ENCODE data around the gene ABCB9.
"Not testable (repeated sequence)": the region's sequence is repeated elsewhere in the genome, so short reads cannot be mapped to it uniquely, and the experiment has no call there.

The ABCB9 gene

DNA sequence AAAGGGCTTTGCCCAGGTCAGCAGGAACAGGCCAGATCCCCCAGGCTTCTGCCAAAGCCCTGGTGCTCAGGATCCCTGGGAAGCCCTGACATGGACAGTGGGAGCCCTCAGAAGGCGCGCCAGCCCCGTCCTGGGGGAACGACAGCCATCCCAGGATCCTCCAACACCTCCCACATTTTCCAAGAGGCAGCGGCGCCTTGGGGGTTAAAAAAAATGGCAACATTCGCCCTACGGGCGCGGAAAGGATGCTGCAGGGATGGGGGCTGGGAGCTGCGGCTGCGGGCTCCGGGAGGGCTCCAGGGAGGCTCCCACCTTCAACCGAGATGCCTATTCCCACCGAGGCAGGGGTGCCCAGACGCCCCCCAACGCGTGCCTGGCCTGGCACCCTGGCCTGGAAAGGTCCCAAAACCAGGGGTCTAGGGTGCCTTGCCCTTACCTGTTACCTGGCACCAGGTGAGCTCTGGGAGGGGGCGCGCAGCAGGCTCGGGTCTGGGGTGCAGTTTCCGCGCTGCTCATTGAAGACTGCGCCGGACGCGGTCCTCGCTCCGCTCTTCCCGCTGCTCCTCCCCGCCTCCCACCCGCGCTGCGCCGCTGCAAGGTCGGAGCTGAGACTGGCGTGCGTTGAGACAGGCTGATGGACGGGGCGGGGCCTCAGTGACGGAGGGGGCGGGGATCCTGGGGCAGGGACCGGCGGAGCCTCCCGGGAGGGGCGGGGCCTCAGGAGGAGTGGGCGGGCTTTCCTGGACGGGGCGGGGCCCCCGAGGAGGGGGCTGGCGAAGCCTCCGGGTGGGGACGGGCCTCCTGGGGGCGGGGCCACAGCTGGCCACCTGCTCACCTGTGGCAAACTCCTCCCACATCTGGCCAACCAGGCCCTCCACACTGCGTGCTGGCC lies at the start of gene ABCB9:
Gene ABCB9, minus strand, starts transcription at position 613 of the 892 bp plus-strand sequence. CDS start 6,228 bp downstream, outside the sequence.
- FAIRE-seq (no peak), DNase-seq (ENCODE audit: low spot score) (peak; percentile 89)

DNA sequence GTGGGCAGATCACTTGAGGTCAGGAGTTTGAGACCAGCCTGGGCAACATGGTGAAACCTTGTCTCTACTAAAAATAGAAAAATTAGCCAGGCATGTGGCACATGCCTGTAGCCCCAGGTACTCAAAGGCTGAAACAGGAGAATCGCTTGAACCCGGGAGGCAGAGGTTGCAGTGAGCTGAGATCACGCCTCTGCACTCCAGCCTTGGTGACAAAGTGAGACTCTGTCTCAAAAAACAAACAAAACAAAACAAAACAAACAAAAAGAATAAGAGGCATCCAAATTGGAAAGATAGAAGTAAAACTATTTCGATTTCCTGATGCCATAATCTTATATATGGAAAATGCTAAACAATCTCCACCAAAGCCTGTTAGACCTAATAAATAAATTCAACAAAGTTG lies 48.2 kb upstream of the ABCB9 start:
- not testable (repeated sequence) for FAIRE-seq

DNA sequence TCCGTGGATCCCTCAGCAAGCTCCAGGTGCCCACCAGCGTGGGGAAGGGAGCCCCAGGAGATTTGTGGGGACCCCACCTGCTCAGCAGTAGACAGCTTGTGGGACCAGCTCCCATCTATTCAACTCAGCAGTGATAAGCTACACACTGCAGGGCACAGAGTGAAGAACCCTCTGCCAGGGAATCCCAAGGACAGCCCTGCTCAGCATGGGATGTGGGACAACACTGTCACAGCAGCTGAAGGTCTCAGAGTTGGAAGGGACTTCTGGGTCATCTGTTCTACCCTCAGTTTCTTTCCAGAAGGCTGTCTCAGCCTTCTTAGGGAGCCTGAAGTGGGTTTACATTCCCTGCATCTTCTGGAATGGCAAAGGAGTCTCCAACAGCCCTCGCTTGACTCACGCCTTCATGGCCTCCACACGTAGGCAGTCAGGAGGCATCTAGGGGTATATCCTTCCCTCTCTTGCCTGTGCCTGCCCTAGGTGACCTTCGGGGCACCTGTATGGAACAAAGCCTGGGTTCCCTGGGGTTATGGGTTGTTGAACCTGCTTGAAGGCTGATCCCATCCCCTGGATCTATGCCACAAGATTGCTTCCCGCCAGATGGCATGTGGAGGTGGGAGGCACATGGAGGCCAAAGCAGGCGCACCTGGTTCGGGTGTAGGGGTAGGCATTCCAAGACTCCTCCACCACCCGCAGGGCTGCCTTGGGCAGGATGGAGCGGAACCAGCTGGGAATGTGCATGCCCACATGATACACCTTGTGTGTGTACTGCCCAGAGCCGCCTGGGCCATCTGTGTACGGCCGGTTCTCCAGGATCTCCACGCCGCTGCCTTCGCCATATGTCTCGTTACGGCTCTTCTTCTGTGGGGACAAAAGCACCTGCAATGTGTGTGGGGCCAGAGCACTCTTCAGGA lies 47.2 kb upstream of the ABCB9 start:
- FAIRE-seq = no peak
- no peak for DNase-seq (ENCODE audit: low spot score)

More for the DNA sequence above, 48.2 kb upstream of the ABCB9 start:
- not testable (repeated sequence) for DNase-seq (ENCODE audit: low spot score)

DNA sequence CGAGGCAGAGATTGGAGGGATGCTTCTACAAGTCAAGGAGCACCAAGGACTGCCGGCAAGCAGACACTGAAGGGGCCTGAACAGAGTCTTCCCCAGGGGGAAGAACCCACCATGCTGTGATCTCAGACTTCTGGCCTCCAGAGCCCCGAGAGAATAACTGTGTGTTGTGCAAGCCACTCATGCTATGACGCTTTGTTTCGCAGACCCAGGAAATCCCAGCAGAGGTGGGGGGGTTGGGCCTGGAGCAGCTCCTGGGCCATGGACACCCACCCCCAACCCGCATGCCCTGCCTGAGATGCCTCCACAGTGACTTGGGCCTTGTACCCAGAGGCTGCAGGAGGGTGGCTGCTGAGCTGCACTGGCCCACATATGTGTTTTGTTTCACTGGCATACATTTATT lies 45.4 kb upstream of the ABCB9 start:
- FAIRE-seq (no peak), DNase-seq (ENCODE audit: low spot score) (no peak)

DNA sequence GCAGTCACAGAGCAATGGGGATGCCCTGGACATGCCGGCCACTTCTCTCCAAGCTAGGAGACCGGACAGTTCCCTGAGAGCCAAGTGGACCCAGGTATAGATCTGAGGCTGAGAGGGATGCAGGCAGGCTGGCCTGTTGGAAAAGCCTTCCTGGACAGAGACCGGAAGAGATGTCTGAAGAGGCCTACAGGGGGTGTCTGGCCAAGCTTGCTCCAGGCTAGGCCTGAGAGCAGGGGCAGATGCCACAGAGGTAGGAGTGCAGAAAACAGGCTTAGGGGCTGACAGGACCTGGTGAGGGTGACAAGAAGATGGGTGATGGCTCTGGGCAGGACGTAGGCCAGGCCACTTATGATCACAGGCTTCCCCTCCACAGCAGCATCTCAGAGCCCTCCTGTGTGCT lies 44.4 kb upstream of the ABCB9 start:
- DNase-seq (ENCODE audit: low spot score) (no peak), FAIRE-seq (no peak)

DNA sequence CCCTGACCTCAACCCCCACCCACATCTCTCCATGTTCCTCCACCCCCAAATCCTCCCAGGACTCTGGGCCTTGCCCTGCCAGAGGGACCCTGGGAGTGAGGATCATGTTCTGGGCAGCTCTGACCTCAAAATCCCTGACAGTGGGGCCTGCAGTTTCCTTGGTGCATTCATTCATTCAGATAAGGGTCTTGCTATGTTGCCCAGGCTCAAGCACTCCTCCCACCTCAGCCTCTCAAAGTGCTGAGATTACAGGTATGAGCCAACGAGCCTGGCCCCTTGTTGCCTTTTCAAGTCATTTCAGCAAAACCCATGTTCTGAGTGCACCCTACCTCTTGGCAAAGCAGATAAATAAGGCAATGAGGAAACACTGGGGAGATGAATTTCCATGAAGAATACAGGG lies 43.8 kb upstream of the ABCB9 start:
- DNase-seq (ENCODE audit: low spot score) = no peak
- FAIRE-seq = no peak

DNA sequence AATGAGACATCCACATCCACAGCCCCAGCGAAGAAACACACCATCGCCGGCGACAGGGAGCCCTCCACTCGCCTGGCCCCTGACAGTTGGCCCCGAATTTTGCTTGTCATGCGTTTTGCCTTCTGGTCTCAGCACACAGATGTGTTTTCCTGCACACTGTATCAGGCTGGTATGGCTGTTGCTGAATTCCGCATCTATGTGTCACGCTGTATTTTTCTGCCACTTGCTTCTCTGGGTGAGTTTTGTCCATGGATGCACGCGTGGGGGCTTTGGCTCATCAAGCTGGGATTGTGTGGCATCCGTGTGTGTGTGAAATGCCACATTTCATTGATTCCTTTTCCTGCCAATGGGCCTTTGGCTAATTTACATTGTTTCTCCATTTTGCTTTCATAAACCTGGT lies 40.7 kb upstream of the ABCB9 start:
- no peak for DNase-seq (ENCODE audit: low spot score)
- FAIRE-seq = no peak

DNA sequence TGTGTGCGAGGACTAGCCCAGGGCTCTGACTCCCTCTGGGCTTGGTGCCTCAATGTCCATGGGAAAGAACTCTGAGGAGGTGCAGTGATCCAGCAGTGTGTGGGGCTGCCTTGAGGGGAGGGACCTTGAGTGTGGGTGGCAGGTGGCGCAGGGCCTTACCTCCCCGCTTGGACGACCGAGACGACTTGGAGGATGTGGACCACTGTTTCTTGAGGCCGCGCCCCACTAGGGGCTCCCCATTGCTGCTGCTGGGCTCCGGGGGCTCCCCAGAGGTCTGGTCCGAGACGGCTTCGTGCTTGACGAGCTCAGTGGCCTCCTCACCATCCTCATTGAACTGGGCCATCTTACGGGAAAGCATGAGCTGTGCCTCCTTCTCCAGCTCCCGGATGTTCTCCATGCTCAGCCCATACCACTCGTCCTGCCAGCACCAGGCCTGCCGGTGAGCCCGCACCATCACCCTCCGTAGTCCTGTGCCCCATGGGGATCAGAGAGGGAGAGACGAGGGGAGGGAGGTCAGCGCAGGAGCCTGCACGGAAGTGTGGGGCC lies 38.9 kb upstream of the ABCB9 start:
- FAIRE-seq (no peak), DNase-seq (ENCODE audit: low spot score) (no peak)

DNA sequence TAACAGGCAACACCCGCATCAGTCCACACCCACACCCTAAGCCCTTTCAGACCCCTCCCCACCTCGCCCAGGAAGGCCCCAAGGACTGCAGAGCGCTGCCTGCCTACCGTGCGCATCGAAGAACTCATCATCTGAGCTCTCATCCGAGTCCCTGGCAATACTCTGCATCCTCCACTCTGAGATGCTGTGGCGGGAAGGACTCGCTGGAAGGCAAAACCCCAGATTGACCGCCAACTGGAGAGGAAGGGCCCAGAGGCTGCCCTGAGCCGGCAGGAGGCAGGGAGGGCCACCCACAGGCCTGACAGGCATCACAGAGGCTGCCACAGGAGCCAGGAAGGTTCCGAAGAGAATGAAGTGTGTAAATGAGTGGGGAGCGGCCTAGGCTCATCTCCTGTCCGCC lies 38.0 kb upstream of the ABCB9 start:
- FAIRE-seq = peak; percentile 50

DNA sequence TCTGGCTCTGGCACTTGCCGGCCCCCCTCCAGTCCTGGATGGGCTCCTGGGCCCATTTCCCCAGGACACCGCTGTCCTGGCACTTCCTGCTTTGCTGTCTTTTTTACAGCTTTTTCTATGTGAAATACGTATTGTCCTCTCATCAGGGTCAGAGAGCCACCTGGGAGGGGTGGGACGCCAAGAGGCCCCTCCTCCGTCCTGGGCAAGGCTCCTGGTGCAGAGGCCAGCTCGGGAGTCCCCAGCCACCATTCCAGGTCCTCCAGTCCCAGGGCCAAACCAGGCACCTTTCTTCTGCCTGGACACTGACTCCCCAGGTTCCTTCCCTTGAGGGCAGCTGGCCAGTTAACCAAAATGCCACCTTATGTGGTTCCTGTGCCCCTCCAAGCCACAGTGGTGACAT lies 37.0 kb upstream of the ABCB9 start:
- no peak for DNase-seq (ENCODE audit: low spot score)
- FAIRE-seq = no peak

More for the DNA sequence above, 38.0 kb upstream of the ABCB9 start:
- no peak for DNase-seq (ENCODE audit: low spot score)

DNA sequence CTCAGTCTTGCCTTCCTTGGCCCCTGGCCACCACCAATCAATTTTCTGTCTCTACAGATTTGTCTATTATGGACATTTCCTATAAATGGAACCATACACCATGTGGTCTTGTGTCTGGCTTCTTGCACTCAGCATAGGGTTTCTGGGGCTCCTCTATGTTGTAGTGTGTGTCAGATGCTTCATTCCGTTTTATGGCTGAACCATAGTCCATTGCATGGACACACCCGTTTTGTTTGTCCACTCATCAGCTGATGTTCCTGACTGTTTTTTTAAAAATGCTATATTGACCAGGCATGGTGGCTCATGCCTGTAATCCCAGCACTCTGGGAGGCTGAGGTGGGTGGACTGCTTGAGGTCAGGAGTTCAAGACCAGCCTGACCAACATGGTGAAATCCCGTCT lies 35.2 kb upstream of the ABCB9 start:
- DNase-seq (ENCODE audit: low spot score) (no peak), FAIRE-seq (no peak)

DNA sequence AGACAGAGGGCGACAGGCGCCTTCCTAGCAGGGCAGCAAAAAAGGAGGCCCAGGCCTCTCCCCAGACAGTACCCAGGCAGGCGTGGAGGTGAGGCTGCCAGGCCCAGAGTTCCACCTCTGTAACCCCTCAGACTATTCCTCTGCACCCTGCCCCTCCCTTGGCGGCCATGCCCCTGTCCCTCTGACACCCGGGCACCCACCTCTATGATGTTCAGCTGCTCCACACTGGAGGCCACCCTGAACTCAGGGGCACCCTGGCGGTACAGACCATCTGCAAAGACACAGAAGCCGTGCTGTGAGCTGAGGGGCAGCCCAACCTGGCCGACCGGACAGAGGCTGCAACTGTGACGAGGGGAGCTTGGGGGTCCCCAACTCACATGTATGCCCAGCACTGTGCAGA lies 34.3 kb upstream of the ABCB9 start:
- FAIRE-seq = no peak

DNA sequence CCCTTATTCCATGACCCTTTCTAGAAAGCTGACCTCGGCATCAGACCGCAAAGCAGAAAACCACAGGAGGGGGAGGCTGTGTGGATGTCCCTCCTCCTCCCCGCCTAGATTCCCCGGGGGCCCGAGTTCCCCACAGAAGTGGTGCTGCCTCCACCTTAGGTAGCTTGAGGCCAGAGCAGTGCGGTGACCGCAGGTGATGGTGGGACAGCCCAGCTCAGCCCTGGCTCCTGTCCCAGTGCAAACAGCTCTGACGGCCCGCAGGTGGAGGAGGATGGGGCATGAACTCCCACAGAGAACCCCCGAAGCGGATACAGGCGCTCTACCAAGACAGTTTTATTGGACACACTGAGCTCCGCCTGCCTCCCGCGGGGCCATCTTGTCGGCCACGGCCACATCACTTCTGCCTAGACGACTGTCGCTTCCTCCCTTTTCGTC lies 33.7 kb upstream of the ABCB9 start:
- FAIRE-seq = no peak
- no peak for DNase-seq (ENCODE audit: low spot score)

More for the DNA sequence above, 34.3 kb upstream of the ABCB9 start:
- DNase-seq (ENCODE audit: low spot score) = no peak

DNA sequence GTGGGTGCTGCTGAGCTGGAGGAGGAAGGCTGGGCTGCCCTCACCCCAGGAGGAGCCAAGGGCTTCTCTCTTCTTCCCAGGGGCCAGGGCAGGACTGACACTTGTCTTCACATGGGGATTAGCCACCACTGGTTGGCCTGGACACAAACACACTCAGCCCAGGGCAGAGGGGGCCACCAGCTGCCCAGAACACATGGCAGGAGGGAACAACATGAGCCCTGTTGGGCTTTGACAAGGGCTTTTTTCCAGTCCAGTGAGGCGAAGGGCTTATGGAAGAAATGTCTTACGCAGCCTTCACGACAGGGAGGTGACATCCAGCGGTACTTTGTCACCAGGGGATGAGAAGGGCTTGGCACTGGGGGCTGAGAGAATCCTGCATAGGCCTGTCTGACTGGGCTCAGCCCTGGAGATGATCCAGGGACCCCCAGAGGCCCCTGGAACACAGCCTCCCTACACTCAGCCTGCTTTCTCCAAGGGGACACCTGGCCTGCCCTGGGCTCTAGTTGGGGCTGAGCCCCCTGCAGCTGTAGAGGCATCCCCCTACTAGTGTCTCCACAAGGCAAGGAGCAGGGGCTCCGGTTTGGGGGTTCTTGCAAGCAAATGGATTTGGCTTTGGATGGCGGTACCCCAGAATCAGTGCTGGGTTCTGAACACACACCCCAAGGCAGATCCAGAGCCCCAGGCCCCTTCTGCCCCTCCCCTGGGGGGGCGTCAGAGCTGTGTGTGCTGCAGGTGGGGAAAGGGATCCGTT lies 33.1 kb upstream of the ABCB9 start:
- no peak for DNase-seq (ENCODE audit: low spot score)
- FAIRE-seq = no peak

DNA sequence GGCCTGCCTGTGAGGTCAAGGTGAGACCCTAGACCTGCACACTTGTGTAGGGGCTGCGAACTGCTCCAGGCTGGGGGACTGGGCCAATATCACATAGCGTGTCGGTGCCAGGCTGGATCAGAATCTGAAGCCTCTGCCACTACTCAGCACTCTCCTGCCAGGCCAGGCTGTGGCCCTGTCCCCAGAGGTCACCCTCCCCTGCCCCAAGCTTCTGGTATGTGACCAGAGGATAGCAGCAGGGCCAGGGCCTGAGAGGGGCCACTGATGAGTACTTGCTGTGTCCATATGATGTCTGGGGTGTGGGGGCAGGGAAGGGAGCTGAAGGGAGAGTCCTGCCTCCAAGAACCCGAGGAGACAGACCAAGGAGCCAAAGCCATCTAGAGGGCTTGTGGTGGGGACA lies 32.1 kb upstream of the ABCB9 start:
- FAIRE-seq (no peak), DNase-seq (ENCODE audit: low spot score) (no peak)

DNA sequence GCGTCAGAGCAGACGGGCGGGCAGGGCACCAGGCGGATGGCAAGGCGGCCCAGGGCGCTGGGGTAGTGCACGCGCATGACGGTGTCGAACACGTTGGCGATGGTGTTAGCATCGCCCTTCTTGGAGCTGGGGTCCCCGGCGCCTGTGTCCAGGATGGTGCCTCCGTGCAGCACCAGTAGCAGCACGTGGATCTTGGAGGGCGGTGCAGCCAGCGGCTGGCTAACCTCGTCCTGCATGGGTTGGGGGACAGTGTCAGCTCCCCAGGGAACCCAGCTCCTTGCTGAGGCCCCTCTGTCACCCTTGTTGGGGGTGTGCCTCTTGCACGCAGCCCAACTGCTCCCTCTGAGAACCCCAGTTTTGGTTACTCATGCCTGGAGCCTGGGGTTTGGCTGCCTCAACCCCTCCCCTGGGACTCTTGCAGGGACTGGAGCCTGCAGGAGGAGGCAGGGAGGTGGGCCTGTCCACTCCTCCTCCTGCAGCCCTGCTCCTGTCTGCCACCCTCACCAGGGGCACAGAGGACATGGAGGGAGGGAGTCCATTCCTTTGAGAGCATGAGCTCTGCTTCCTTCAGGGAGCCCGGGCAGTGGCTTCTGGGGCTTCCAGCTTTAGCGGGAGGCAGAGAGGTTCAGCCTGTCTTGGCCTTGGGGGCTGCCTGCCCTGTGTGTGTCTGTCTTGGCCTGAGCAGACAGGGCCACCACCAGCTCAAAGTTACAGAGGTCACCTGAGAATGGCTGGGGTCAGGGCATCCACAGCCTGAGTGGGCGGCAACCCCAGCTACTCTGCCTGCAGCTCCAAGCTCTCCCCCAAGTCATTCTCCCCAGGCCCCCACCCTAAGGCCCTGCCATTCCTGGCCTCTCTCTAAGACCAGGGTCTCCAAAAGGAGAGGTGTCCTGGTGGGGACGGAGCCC lies 31.3 kb upstream of the ABCB9 start:
- DNase-seq (ENCODE audit: low spot score) (no peak), FAIRE-seq (no peak)

DNA sequence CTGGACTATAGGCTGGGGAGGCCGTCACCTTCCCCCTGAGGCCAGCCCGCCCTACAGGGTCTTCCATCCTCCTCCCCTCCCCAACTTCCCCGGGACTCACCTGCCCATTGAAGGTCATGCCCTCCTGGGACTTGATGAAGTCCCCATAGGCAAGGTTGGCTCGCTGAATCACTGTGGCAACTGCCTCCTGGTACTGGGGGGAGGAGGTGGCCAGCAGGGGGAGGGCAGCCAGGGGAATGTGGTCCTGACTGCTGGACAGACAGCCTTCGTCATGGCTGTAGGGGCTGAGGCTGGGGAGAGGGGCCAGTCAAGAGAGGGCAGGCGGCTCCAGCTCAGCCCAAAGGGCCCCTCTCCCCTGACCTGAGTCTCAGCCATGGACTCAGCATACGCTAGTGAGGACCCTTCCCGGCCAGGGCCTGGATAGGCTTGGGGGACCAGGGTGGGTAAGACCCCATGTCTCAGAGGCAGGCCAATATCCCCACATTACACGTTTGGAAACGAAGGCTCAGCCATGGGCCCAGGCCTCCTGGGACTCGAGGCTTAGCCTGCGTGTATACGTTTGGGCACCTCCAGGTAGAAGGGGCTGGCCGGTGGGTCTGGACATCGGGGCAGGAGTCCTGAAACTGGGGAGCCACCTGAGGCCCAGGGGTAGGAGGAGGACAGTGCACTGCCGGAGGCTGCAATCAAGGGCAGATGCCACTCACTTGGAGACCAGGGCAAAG lies 30.5 kb upstream of the ABCB9 start:
- FAIRE-seq (no peak), DNase-seq (ENCODE audit: low spot score) (no peak)

DNA sequence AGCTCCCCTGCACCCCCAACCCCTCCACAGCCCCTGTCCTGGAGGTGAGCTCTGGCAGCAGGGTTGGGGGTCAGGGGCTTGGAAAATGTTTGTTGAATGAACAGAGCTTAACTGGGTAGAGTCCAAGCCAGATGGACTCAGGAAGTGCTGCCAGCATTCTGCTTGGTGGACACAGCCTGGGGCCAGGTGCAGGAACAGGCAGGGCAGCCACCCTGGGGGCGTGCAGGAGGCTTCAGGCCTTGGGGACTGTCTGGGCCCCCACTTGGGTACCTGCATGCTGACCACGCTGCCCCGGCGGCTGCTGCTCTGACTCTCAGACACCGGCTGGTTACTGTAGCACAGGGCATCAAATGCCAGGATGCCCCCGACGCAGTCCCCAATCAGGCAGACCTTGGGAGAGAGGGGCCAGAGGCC lies 29.9 kb upstream of the ABCB9 start:
- DNase-seq (ENCODE audit: low spot score) = no peak
- no peak for FAIRE-seq

DNA sequence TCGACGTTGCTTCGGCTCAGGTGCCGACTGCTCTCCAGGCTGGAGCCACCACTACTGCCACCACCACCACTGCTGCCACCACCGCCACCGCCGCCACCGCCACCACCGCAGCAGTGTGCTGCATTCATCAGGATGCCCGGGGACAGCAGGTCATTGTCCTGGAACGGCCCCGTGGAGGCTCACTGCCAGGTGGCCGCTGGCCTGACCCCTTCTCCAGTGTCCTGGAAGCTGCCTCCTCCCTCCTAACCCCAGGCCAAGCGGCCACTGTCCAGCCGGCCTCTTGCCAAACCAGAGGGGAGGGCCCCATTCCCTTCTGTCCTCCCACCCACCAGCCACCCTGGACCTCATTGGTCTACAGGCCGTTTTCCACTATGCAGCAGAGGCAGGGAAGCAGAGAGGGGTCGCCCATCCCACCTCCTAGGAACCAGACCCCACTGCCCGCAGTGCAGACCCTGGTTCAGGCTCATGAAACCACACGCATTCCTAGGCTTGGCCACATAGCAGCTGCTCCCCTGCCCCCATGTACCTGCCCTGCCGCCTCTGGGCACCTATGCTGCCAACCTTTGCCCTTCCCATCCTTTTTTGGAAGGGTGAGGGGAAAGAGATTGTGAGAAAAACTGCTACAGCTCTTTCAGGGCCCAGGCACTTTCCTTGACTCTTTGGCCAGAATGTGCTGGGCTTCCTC lies 29.4 kb upstream of the ABCB9 start:
- DNase-seq (ENCODE audit: low spot score) = no peak
- no peak for FAIRE-seq

Measured in urothelium cell line (cell line).